ENCODE results near the gene ZFP92.

ZFP92 gene

DNA sequence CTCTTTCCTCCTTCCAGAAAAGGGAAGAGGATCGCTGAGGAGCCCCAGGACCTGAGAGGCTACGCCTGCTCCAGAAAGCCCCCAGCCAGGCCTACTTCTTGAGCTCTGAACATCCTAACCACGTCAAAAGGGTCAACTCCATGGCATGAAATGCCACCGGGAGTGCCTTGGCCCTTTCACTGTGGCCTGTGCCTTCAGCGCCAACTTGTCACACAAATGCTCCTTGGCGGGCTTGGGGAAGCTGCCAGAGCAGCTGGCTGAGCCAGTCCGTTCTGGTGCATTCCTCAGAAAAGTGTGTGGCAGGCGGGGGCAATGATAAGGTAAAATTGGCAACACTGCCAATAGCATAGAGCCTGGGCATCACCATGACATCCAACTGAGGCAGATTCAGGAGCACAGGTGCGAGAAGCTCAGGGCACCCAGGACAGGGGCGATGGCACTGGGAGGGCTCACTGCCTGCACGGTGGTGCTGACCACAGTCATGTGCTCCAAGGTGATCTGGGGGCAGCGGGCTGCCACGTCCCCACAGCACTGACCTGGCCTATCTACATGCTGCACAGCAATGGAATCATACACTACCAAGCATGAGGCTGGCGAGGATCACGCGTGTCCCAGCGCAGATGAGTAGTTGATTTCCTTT is 46.7 kb downstream of the ZFP92 start:
- Histone ChIP-seq H3K27me3 (ENCODE audit: insufficient read depth, insufficient read length) (no peaks in the 10 kb centered on the region), H3K9me3 (ENCODE audit: insufficient read depth, low read length) (no peaks in the 10 kb centered on the region), H3K4me1 (ENCODE audit: insufficient read depth, insufficient read length) (no peaks in the 10 kb centered on the region), H3K9ac (ENCODE audit: insufficient read length, low read depth) (no peak overlapping the region), H3K36me3 (ENCODE audit: insufficient read depth, insufficient read length, low read length) (peaks cover 12% of the 10 kb centered on the region), H3K4me3 (ENCODE audit: insufficient read length, low read depth) (no peak overlapping the region)
- DNase-seq (ENCODE audit: low read depth, low spot score) = no peak
- TF ChIP-seq ZNF274 (IDR thresholded peaks at IDR 0.05; ENCODE audit: low read depth, low read length) = no peak
- no peak for TF ChIP-seq SUZ12 (IDR thresholded peaks at IDR 0.05; ENCODE audit: extremely low read depth, insufficient read depth, insufficient read length)
- TF ChIP-seq YY1 (IDR thresholded peaks at IDR 0.05; ENCODE audit: insufficient read depth, insufficient read length) = no peak

DNA sequence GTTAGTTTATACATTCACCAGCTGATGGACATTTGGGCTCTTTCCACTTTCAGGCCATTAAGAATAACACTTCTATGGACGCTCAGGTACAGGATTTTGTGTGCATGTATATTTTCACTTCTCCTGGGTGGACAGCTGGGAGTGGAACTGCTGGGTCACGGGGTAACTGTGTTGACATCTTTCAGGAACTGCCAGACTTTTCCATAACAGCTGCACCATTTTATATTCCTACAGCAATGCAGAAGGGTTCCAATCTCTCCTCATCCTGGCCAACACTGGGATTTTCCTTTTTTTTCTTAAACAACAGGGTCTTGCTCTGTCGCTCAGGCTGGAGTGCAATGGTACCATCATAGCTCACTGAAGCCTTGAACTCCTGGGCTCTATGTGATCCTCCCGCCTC is 47.2 kb downstream of the ZFP92 start:
- DNase-seq (ENCODE audit: low read depth, low spot score) = no peak
- H3K4me3 ChIP-seq (ENCODE audit: insufficient read length, low read depth) = no peak overlapping the region
- TF ChIP-seq ZNF274 (IDR thresholded peaks at IDR 0.05; ENCODE audit: low read depth, low read length) (no peak), YY1 (IDR thresholded peaks at IDR 0.05; ENCODE audit: insufficient read depth, insufficient read length) (no peak), SUZ12 (IDR thresholded peaks at IDR 0.05; ENCODE audit: extremely low read depth, insufficient read depth, insufficient read length) (no peak)
- H3K4me1 ChIP-seq (ENCODE audit: insufficient read depth, insufficient read length) = no peaks in the 10 kb centered on the region
- H3K27me3 ChIP-seq (ENCODE audit: insufficient read depth, insufficient read length) = no peaks in the 10 kb centered on the region
- peaks cover 12% of the 10 kb centered on the region for H3K36me3 ChIP-seq (ENCODE audit: insufficient read depth, insufficient read length, low read length)
- no peaks in the 10 kb centered on the region for H3K9me3 ChIP-seq (ENCODE audit: insufficient read depth, low read length)
- no peak overlapping the region for H3K9ac ChIP-seq (ENCODE audit: insufficient read length, low read depth)

DNA sequence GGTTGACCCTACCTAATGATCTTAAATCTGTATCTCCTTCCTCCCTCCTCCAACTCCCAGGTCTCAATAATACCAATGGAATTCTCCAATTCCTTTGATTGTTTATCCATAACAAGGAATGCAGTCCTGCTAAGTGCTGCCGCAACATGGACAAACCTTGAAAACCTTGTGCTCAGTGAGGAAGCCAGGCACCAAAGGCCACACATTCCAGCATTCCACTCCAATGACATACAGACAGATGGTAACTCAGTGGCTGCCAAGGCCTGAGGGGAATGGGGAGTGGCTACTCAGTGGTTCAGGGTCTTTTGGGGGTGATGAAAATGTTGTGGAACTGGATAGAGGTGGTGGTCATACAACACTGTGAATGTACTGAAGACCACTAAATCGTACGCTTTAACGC is 48.7 kb downstream of the ZFP92 start:
- DNase-seq (ENCODE audit: low read depth, low spot score) = no peak
- TF ChIP-seq SUZ12 (IDR thresholded peaks at IDR 0.05; ENCODE audit: extremely low read depth, insufficient read depth, insufficient read length) (no peak), YY1 (IDR thresholded peaks at IDR 0.05; ENCODE audit: insufficient read depth, insufficient read length) (no peak), ZNF274 (IDR thresholded peaks at IDR 0.05; ENCODE audit: low read depth, low read length) (no peak)
- Histone ChIP-seq H3K9ac (ENCODE audit: insufficient read length, low read depth) (no peak overlapping the region), H3K36me3 (ENCODE audit: insufficient read depth, insufficient read length, low read length) (peaks cover 18% of the 10 kb centered on the region), H3K27me3 (ENCODE audit: insufficient read depth, insufficient read length) (no peaks in the 10 kb centered on the region), H3K4me1 (ENCODE audit: insufficient read depth, insufficient read length) (no peaks in the 10 kb centered on the region), H3K4me3 (ENCODE audit: insufficient read length, low read depth) (no peak overlapping the region), H3K9me3 (ENCODE audit: insufficient read depth, low read length) (no peaks in the 10 kb centered on the region)

DNA sequence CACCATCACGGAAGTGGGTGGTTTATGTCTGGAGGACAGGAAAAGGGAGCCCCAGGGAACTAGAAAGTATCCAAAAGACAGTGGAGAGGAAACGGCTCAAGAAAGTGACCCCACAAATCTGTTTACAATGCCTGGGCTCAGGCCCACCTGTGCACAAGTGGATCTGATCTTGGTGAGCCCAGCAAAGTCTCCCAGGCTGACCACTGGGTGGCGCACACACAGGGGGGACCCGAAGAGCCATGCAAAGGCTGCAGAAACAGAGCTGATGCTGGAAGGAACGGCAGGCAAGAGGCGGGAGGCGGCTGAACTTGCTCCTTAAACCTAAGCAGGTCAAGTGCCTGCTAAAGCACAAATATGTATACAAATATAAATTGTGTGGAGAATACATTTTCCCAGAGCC is 49.6 kb downstream of the ZFP92 start:
- H3K9me3 ChIP-seq (ENCODE audit: insufficient read depth, low read length) = no peaks in the 10 kb centered on the region
- H3K9ac ChIP-seq (ENCODE audit: insufficient read length, low read depth) = no peak overlapping the region
- no peak for DNase-seq (ENCODE audit: low read depth, low spot score)
- no peaks in the 10 kb centered on the region for H3K27me3 ChIP-seq (ENCODE audit: insufficient read depth, insufficient read length)
- peaks cover 18% of the 10 kb centered on the region for H3K36me3 ChIP-seq (ENCODE audit: insufficient read depth, insufficient read length, low read length)
- no peaks in the 10 kb centered on the region for H3K4me1 ChIP-seq (ENCODE audit: insufficient read depth, insufficient read length)
- TF ChIP-seq ZNF274 (IDR thresholded peaks at IDR 0.05; ENCODE audit: low read depth, low read length) (no peak), SUZ12 (IDR thresholded peaks at IDR 0.05; ENCODE audit: extremely low read depth, insufficient read depth, insufficient read length) (no peak), YY1 (IDR thresholded peaks at IDR 0.05; ENCODE audit: insufficient read depth, insufficient read length) (no peak)
- H3K4me3 ChIP-seq (ENCODE audit: insufficient read length, low read depth) = no peak overlapping the region

Data from NT2/D1 (cell line).